ENCODE measurements around the gene PSMA5. TPM values are rescaled to one million over a fixed set of nuclear protein-coding genes. Genes with fewer than 3 reads are reported as not detected.

PSMA5 gene
- total RNA-seq, 1 experiment from 2014 or later, result 169 TPM

GRCh38 chr1:109433322-109433721, 7.1 kb upstream of the PSMA5 start:
- no peaks in the 10 kb centered on the region for H3K9me2 ChIP-seq (ENCODE audit: insufficient read depth)
- H3K36me3 ChIP-seq (ENCODE audit: control insufficient read depth in 1 of 2, insufficient read depth in 2 of 2, low read length in 2 of 2), result no peaks in the 10 kb centered on the region
- H3K27ac ChIP-seq (ENCODE audit: low read depth, low read length), result no peak overlapping the region
- TF ChIP-seq CTCF (IDR thresholded peaks at IDR 0.05 in 2 of 3, conservative IDR thresholded peaks at IDR 0.05 in 1 of 3; ENCODE audit: borderline replicate concordance in 1 of 3, insufficient read depth in 1 of 3, low read depth in 2 of 3, low read length in 2 of 3) (no peak), MAX (IDR thresholded peaks at IDR 0.05) (no peak), JUND (IDR thresholded peaks at IDR 0.05) (no peak), REST (IDR thresholded peaks at IDR 0.05; ENCODE audit: low read depth) (no peak), FOSL1 (IDR thresholded peaks at IDR 0.05; ENCODE audit: low read depth) (no peak), ZBTB33 (IDR thresholded peaks at IDR 0.05; ENCODE audit: extremely low read depth, insufficient replicate concordance, low read length) (no peak), ZFX (IDR thresholded peaks at IDR 0.05) (no peak), EZH2 (IDR thresholded peaks at IDR 0.05) (no peak), TCF7L2 (IDR thresholded peaks at IDR 0.05; ENCODE audit: borderline replicate concordance, extremely low read depth, insufficient read depth, insufficient read length) (no peak), POLR2A (IDR thresholded peaks at IDR 0.05; ENCODE audit: borderline replicate concordance, extremely low read depth, insufficient read depth, insufficient read length) (no peak), CEBPB (IDR thresholded peaks at IDR 0.05; ENCODE audit: low read depth) (no peak), CBX3 (IDR thresholded peaks at IDR 0.05; ENCODE audit: low read depth) (no peak), YY1 (IDR thresholded peaks at IDR 0.05; ENCODE audit: extremely low read depth, insufficient replicate concordance, low read depth, low read length) (no peak)
- H3K4me2 ChIP-seq (ENCODE audit: low read length), result no peak overlapping the region
- H3K9me3 ChIP-seq (ENCODE audit: control insufficient read depth in 1 of 2, insufficient read depth in 1 of 2, low read depth in 1 of 2, low read length in 2 of 2), result peaks cover 0 to 3% of the 10 kb centered on the region in 2 experiments; a peak in 1 of 4 replicates
- DNase-seq (ENCODE audit: low read depth, low spot score), result no peak
- ATAC-seq, result no peak
- no peak overlapping the region for H3K9ac ChIP-seq (ENCODE audit: low read length)
- ChIA-PET RAD21 (ENCODE audit: low non-redundant PET in 1 of 2, low total read pairs in 2 of 2, uncharacterized antibody in 2 of 2, unreplicated experiment in 2 of 2) (no interaction called here), CTCF (no interaction called here), POLR2A (no interaction called here)
- H2AFZ ChIP-seq (ENCODE audit: low read depth, low read length, poor library complexity, severe bottlenecking), result no peak overlapping the region
- H3K4me1 ChIP-seq (ENCODE audit: control insufficient read depth in 1 of 2, insufficient read depth in 2 of 2, low read length in 2 of 2), result peaks cover 0 to 3% of the 10 kb centered on the region in 2 experiments; a peak in 2 of 4 replicates
- H3K79me2 ChIP-seq (ENCODE audit: insufficient read depth, low read length), result no peaks in the 10 kb centered on the region
- BruUV-seq (replicated peaks), result no TSS peak
- H3K4me3 ChIP-seq (replicated peaks in 1 of 2; ENCODE audit: low read depth in 1 of 2, low read length in 2 of 2), result no peak overlapping the region
- H3K27me3 ChIP-seq (ENCODE audit: insufficient read depth, low read length), result no peaks in the 10 kb centered on the region
- intact Hi-C loops (cut with micrococcal nuclease), result no loop called here
- no peaks in the 10 kb centered on the region for H4K20me1 ChIP-seq (ENCODE audit: insufficient read depth)

Data from HCT116 (cell line).